Adipocyte (in vitro differentiated cells): Measurements from ENCODE around the gene PAK4.

ENCODE experiments used
- DNase-seq: peaks from one replicate; pipeline ENCODE4 v3.0.0-alpha.2; 2015; ENCODE audit warnings: low read depth
- H3K27me3 ChIP-seq: replicated peaks from 2 replicates; pipeline ENCODE4 v1.7.0; 2013; ENCODE audit warnings: mild to moderate bottlenecking, low read length, moderate library complexity; ENCODE audit not compliant: control insufficient read depth, insufficient read depth
- H3K36me3 ChIP-seq: 2 replicates; pipeline ENCODE4 v1.7.0; 2013; ENCODE audit warnings: low read length, mild to moderate bottlenecking, moderate library complexity; ENCODE audit not compliant: control insufficient read depth, insufficient read depth, severe bottlenecking
- H3K4me1 ChIP-seq: 2 replicates; pipeline ENCODE4 v1.7.0; 2013; ENCODE audit warnings: mild to moderate bottlenecking, low read length, moderate library complexity; ENCODE audit not compliant: control insufficient read depth, insufficient read depth
- H3K4me3 ChIP-seq: 2 replicates; pipeline ENCODE4 v1.7.0; 2013; ENCODE audit warnings: mild to moderate bottlenecking, low read length, moderate library complexity
- H3K9ac ChIP-seq: 2 replicates; pipeline ENCODE4 v1.7.0; 2013; ENCODE audit warnings: mild to moderate bottlenecking, low read length, moderate library complexity
- H3K9me3 ChIP-seq: 2 replicates; pipeline ENCODE4 v1.7.0; 2013; ENCODE audit warnings: mild to moderate bottlenecking, low read length, moderate library complexity; ENCODE audit not compliant: control insufficient read depth

The PAK4 gene

DNA sequence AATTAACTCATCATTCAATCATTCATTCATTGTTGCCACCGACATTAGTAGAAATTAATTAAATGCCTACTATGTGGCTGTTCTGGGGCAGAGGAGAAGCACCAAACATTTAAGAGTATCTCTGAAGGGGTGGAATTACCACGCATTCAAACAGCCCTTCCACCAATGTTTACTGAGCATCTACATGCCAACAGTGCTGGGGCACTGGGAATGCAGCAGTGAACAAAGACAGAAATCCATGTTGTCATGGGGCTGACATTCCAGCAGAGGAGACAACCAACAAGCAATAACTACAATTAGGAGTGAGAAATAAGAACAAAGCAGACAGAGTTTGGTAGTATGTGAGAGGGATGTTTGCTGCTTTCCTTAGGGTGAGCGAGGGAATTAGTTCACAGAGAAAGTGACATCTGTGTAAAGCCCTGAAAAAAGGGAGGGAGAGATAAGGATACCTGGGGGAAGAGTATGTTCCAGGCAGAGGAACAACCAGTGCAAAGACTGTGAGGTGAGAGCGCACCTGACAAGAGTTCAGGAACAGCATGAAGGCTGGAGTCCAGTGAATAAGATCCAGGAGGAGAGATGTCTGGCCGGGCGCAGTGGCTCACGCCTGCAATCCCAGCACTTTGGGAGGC, 1.3 kb upstream of the PAK4 start:
- H3K4me3 ChIP-seq, result no peak overlapping the region
- peaks cover 28% of the 10 kb centered on the region for H3K4me1 ChIP-seq
- DNase-seq, result no peak
- H3K36me3 ChIP-seq, result no peaks in the 10 kb centered on the region
- no peaks in the 10 kb centered on the region for H3K9me3 ChIP-seq
- no peak overlapping the region for H3K9ac ChIP-seq
- H3K27me3 ChIP-seq, result no peaks in the 10 kb centered on the region

DNA sequence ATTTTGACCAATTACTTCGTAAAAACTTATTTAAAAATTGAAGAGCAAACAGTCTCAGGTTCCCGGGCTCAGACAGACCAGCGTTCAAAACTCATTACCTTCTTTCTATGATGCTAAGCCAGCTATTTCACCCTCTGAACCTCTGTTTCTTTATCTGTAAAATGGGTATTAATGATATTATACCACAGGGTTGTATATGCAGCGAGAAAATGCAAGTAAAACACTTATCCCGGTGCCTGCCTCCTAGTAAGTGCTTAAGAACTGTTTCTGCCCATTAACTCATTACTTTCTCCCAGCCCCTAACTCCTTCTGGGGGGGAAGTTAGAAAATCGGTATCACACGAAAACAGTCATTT, 410 bp upstream of the PAK4 start:
- peak overlapping the region; percentile 77 for H3K9ac ChIP-seq
- H3K36me3 ChIP-seq, result no peaks in the 10 kb centered on the region
- H3K9me3 ChIP-seq, result no peaks in the 10 kb centered on the region
- peaks cover 28% of the 10 kb centered on the region for H3K4me1 ChIP-seq
- H3K27me3 ChIP-seq, result no peaks in the 10 kb centered on the region
- peak overlapping the region; percentile 92 for H3K4me3 ChIP-seq
- DNase-seq, result no peak

DNA sequence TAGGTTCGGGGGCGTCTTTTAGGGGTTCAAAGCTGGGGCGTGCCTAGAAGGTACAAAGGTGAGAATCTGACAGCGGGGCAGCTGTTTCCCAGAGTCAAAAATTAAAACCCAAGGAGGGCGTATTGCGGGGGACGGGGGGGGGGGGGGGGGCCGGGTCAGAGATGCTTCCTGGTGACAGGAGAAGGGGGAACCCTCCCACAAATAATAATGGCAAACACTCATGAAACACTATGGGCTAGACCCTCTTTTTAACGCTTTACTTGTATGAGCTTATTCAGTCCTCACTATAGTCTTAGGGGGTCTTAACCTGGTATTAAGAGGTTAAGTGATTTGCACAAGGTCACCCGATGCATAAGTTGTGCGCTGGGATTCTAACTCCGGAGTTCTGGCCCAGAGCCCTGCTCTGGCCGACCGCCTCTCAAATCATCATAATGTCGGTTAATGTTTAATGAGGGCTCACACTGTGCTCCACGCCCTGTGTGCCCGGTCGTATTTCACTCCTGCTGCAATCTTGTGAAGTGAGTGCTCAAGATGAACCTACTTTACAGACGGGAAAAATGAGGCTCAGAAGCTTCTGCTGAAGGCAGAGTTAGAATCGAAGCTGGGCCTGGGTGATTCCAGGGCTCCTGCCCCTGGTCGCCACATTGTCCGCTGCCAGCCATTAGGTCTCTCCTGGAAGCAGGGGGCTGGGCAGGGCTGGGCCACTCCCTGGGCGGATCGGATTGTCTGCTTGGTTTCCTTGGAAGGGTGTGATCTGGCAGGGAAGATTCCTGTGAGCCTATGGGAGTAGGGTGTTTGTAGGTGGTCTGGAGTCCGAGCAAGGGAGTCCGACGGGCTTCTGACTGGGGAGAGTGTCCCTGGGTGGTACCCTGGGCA, 964 bp downstream of the PAK4 start:
- DNase-seq, result peak; percentile 50
- H3K27me3 ChIP-seq, result no peaks in the 10 kb centered on the region
- no peaks in the 10 kb centered on the region for H3K36me3 ChIP-seq
- peak overlapping the region; percentile 92 for H3K4me3 ChIP-seq
- H3K9me3 ChIP-seq, result no peaks in the 10 kb centered on the region
- H3K9ac ChIP-seq, result peak overlapping the region; percentile 88
- peaks cover 34% of the 10 kb centered on the region for H3K4me1 ChIP-seq

DNA sequence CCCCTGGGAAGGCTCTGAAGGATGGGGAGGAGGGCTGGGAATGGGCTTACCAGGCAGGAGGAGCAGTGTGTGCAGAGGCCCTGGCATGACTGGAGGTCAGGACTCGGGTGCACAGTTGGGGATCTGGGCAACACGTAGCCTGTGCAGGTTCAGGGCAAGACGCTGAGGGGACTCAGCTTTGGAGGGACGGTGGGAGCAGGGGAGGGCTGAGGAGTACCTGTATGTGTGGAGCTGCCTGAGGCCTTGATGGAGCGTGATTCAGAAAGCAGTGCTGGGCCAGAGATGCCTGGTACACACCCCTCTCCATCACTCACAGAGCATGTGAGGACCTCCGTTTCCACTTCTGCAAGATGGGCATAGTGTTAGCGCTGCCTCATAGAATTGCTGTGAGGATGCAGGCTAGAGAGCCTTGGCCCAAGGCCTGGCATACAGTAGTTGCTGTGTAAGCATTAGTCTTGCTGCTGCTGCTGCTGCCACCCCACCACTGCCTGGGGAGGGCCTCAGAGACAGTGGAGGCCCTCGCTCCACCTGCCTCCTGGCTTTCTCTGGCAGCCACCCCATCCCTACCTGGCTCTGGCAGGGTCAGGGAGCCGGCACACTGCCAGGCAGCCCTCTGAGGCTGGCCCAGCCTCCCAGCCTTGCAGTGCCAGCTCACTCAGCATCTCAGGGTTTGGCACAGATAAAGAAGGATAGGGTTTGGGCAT, 2.4 kb downstream of the PAK4 start:
- peaks cover 35% of the 10 kb centered on the region for H3K4me1 ChIP-seq
- H3K27me3 ChIP-seq, result no peaks in the 10 kb centered on the region
- H3K9ac ChIP-seq, result peak overlapping the region; percentile 6
- H3K4me3 ChIP-seq, result no peak overlapping the region
- no peaks in the 10 kb centered on the region for H3K36me3 ChIP-seq
- no peak for DNase-seq
- H3K9me3 ChIP-seq, result no peaks in the 10 kb centered on the region

DNA sequence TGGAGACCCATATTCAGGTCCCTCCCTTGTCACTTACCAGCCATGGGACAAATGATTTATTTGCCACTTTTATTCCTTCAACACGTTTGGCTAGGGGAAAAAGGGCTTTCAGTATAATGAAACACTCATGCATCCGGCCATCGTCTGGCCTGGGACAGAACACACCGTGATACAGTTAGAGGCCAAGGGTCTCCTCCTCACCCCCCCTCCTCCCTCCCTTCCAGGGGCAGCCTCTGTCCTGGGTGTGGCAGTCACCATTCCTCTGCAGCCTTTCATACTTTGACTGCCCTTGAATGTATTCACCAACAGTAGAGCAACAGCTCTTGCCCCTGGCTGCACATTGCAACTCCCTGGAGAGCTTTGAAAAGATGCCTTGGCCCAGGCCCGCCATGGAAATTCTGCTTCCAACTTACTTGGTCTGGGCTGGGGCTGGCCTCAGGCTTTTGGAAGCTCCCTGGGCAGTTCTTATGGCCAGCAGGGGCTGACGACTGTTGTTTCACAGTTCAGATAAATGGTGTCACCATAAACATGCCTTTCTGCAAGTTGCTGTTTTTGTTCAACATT, 3.0 kb downstream of the PAK4 start:
- H3K9me3 ChIP-seq, result no peaks in the 10 kb centered on the region
- H3K4me3 ChIP-seq, result no peak overlapping the region
- no peaks in the 10 kb centered on the region for H3K27me3 ChIP-seq
- peak overlapping the region; percentile 6 for H3K9ac ChIP-seq
- DNase-seq, result peak; percentile 39
- H3K4me1 ChIP-seq, result peaks cover 35% of the 10 kb centered on the region
- no peaks in the 10 kb centered on the region for H3K36me3 ChIP-seq

DNA sequence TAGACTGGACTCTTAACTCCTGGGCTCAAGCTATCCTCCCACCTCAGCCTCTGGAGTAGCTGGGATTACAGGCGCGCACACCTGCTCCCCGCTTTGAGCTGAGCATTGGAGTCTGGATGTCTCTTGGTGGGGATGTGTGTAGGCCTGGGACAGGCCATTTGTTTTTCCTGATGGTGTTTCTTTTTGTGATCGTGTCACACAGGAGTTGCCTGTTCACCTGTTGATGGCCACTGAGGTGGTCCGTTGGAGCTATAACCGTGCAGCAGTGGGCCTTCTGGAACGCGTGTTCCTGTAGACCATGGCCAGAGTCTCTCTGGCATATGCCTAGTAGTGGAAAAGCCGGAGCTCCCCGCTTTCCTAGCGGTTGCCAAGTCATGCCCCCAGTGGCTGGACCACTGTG, 3.5 kb downstream of the PAK4 start:
- Histone ChIP-seq H3K36me3 (no peaks in the 10 kb centered on the region), H3K4me3 (no peak overlapping the region), H3K27me3 (no peaks in the 10 kb centered on the region), H3K9ac (no peak overlapping the region), H3K4me1 (peaks cover 35% of the 10 kb centered on the region), H3K9me3 (no peaks in the 10 kb centered on the region)
- DNase-seq, result no peak

DNA sequence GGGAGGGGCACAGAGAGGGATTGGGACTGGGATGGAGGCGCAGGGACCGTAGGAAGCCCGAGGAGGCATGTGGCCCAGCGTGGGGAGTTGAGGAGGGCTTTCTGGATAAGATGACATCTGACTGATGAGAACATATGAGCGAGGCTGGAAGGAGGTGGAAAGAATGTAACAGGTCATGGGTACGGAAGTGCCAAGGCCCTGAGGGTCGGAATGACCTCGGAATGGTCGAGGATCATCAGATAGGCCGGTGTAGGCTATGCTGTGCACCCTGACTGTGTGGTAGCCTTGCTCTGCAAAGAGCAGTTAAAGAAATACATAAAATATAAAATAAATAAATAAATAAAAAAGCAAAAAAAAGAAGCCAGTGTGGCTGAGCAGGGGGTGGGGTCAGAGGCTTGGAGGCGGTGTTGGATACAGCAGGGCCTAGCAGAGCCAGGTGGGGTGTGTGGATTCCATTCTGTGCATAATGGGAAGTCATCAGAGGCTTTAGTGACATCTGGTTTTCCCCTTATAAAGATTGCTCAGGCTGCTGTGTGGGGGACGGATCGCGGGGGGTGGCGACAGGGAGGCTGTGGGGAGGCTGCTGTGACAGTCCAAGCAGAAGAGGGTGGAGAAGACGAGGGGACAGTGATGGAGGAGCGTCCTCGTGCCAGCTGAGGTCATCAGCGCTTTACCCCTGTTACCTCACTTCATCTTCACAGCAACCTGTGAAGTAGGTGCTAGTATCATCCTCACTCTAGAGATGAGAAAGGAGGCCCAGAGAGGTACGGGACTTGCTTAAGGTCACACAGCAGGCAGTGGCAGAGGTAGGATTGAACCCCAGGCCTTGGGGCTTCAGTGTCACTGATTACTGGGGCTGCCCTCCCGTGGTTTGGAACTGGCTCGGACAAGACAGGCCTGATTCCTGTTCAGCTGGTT, 5.0 kb downstream of the PAK4 start:
- DNase-seq, result no peak
- H3K4me3 ChIP-seq, result no peak overlapping the region
- no peaks in the 10 kb centered on the region for H3K27me3 ChIP-seq
- peaks cover 32% of the 10 kb centered on the region for H3K4me1 ChIP-seq
- H3K36me3 ChIP-seq, result no peaks in the 10 kb centered on the region
- H3K9ac ChIP-seq, result no peak overlapping the region
- no peaks in the 10 kb centered on the region for H3K9me3 ChIP-seq

DNA sequence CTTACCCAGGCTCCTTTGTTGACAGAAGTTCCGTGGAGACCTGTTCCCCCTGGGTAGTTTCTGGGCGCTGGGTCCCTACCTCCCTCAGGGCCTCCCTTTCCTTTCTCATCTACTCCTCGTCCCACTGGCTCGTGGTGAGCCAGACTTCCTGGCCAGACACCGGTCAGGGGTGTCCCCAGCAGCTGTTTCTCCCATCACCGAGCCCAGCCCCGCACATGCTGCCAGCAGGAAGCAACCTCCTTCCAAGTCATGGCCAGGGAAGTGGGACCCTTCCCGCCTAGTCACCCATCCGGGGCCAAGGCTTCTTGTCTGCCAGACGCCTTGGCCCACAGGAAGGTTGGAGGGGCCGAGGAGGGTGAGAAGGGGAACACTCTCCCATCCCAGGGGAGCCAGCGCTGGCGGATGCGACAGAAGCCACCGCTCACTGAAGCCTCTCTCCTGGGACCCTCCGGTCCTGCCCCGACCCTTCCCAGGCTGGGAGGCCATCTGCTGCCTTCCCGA, 5.7 kb downstream of the PAK4 start:
- Histone ChIP-seq H3K4me3 (no peak overlapping the region), H3K27me3 (no peaks in the 10 kb centered on the region), H3K4me1 (peaks cover 32% of the 10 kb centered on the region), H3K9me3 (no peaks in the 10 kb centered on the region), H3K36me3 (no peaks in the 10 kb centered on the region), H3K9ac (no peak overlapping the region)
- no peak for DNase-seq

DNA sequence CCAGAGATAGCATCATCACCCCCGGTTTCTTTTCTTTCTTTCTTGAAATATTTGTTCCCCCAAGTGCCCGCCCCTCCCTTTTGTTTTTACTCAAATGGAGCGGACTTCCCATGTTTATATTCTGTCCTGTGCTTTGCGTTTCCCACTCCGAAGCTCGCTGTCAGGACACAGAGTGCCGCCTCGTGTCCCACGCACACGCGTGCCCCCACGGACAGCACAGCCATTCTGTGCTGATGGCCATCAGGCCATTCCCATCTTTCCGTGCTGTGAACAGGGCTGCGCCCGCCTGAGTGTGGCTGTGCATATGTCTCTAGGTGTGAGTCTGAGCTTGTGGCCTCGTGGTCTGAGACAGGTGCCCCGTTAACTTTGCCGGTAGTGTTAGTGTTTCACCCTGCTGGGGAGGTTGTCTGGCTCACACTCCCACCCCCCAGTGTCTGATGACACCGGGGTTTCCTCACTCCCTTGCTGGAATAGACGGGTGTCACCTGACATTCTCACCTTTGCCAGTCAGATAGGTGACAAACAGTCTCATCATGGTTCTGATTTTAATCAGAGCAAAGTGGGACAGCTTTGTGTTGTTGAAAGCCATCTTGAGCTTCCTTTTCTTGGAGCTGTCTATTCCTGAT, 6.9 kb downstream of the PAK4 start:
- H3K36me3 ChIP-seq, result no peaks in the 10 kb centered on the region

More for the DNA sequence above, 6.9 kb downstream of the PAK4 start:
- no peak for DNase-seq
- no peaks in the 10 kb centered on the region for H3K9me3 ChIP-seq
- H3K27me3 ChIP-seq, result no peaks in the 10 kb centered on the region
- H3K9ac ChIP-seq, result no peak overlapping the region
- no peak overlapping the region for H3K4me3 ChIP-seq
- H3K4me1 ChIP-seq, result peaks cover 23% of the 10 kb centered on the region
